ENCODE data around the gene SHANK1.

SHANK1 gene

DNA sequence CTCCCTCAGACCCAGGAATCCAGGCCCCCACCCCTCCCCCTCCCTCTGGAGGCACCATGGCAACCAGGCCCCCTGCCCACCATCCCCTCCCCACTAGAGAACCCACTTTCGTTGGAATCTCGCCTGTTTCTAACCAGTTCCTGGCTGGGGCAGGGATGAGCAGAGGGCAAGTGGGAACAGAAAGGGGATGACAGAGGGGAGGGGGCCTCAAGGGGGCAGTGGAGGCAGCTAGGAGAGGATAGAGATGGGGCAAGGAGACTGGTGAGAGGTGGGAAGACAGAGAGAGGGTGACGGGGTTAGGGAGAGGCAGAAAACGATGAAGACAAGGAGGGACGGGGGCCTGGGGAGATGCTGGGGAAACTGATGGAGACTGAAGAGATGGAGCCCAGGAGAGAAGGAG, 70.9 kb downstream of the SHANK1 start:
- no peak for DNase-seq (ENCODE audit: low read depth)
- TF ChIP-seq, protein P1, sequence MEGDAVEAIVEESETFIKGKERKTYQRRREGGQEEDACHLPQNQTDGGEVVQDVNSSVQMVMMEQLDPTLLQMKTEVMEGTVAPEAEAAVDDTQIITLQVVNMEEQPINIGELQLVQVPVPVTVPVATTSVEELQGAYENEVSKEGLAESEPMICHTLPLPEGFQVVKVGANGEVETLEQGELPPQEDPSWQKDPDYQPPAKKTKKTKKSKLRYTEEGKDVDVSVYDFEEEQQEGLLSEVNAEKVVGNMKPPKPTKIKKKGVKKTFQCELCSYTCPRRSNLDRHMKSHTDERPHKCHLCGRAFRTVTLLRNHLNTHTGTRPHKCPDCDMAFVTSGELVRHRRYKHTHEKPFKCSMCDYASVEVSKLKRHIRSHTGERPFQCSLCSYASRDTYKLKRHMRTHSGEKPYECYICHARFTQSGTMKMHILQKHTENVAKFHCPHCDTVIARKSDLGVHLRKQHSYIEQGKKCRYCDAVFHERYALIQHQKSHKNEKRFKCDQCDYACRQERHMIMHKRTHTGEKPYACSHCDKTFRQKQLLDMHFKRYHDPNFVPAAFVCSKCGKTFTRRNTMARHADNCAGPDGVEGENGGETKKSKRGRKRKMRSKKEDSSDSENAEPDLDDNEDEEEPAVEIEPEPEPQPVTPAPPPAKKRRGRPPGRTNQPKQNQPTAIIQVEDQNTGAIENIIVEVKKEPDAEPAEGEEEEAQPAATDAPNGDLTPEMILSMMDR (conservative IDR thresholded peaks at IDR 0.05; ENCODE audit: low read depth, low read length): no peak
- no peak overlapping the region for H3K4me3 ChIP-seq (ENCODE audit: low read depth, low read length)

DNA sequence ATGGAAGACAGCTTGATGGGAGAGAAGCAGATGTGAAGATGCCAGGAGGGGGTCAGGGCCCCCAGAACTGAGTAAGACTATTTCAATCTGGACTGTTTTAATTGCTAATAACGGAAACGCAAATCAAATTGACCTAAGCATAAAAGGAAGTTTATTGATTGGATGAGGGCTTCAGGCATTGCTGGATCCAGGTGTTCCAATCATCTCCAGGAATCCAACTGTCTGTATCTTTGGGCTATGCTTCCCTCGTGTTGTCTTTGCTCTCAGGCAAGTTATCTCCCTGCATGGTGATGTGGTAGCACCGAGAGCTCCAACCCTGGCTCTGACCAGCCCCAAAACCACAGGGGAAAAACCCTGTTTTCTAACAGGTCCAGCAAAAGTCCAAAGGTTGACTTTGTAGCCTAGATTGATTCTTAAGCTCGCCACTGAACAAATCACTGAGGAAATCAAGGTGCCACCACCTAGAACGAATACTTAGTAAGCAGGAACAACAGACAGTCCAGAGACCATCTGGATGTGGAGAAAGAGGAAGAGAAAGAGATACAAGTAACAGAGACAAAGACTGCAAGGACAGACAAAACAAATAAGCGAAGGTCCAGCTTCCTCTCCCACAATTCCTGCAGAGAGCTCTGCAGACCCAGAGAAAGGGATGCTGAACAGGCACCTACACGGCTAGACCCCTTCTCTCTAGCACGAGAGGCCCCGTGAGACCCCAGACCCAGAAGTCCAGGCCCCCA, 71.6 kb downstream of the SHANK1 start:
- no peak overlapping the region for H3K4me3 ChIP-seq (ENCODE audit: low read depth, low read length)
- no peak for DNase-seq (ENCODE audit: low read depth)
- TF ChIP-seq, protein P1 (conservative IDR thresholded peaks at IDR 0.05; ENCODE audit: low read depth, low read length): no peak

DNA sequence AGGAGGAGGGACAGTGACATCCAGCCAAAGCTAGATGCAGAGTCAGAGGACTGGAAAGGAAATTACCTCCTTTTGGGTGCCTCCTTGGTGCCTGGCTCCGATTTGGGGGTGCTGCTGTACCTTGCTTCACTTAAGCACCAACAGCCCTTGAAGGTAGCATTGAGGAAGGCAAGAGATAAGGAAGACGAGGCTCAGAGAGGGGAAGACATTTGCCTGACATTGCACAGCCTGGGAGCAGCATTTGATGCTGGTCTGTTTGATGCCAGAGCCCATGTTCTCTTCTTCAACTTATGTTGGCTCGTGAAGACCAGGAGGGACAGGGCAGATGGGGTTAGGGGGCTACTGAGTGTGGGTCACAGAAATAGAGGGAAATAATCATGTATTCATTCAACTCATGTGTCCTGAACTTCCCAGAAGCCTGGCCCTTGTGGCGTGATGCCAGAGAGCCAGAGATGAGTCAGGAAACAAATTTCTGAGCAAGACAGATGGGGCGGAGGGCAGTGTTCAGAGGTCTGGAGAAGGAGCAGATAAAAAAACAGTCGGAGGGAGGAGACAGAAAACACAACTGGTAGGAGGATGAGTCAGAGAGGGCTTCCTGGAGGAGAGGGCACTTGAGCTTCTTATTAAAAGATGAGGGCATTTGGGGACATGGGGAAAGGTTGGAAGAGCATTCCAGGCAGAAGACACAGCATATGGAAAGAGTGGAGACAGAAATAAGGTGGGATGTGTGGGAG, 73.4 kb downstream of the SHANK1 start:
- DNase-seq (ENCODE audit: low read depth): peak; percentile 44
- H3K4me3 ChIP-seq (ENCODE audit: low read depth, low read length): no peak overlapping the region
- TF ChIP-seq, protein P1 (conservative IDR thresholded peaks at IDR 0.05; ENCODE audit: low read depth, low read length): no peak

DNA sequence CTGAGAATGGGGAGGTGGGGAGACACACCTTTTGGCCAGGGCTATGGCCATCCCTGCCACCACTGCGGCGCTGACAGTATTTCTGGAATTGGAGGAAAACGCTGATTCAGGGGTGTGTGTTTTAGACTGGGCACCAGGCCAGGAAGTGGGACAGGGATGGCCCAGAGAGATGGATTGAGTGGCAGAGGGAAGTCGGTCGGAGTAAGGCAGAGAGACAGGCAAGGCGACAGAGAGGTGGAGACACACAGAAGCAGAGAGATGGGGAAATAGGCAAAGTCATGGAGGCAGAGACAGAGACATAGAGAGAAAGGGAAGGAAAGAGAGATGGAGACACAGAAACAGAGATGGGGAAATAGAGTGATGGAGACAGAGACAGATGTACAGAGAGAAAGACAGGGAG, 74.5 kb downstream of the SHANK1 start:
- no peak overlapping the region for H3K4me3 ChIP-seq (ENCODE audit: low read depth, low read length)
- DNase-seq (ENCODE audit: low read depth): no peak
- TF ChIP-seq, protein P1 (conservative IDR thresholded peaks at IDR 0.05; ENCODE audit: low read depth, low read length): no peak

DNA sequence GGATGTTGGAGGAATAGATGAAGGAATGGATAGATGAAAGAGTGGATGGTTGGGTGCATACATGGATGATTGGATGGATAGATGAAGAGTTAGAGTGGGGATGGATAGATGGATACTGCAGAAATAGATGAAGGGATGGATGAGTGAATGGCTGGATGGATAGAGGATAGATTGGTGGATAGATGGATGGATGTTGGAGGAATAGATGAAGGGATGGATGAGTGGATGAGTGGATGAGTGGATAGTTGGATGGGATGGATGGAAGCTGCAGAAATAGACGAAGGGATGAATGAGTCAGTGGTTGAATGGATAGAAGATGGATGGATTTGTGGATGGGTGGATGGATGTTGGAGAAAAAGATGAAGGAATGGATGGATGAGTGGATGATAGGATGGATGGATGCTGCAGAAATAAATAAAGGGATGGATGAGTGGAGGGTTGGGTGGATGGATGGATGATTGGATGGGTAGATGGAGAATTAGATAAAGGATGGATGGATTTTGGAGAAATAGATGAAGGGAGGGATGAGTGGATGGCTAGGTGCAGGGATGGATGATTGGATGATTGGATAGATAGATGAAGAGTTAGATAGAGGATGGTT, 75.2 kb downstream of the SHANK1 start:
- H3K4me3 ChIP-seq (ENCODE audit: low read depth, low read length): no peak overlapping the region
- no peak for DNase-seq (ENCODE audit: low read depth)
- TF ChIP-seq, protein P1 (conservative IDR thresholded peaks at IDR 0.05; ENCODE audit: low read depth, low read length): no peak

DNA sequence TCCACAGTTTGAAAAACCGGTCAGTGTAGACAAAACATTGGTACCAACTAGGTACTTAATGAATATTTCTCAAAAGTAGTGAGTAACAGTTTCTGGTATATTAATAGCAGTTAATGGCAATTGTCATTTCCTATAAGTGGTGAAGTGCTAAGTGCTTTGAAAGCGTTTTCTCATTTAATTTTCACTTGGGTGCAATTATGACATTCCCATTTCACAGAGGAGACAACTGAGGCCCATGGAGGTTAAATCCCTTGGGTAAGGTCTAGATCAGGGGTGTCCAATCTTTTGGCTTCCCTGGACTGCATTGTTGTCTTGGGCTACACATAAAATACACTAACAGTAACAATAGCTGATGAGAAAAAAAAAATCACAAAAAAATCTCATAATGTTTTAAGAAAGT, 79.2 kb downstream of the SHANK1 start:
- TF ChIP-seq, protein P1 (conservative IDR thresholded peaks at IDR 0.05; ENCODE audit: low read depth, low read length): no peak
- H3K4me3 ChIP-seq (ENCODE audit: low read depth, low read length): no peak overlapping the region
- DNase-seq (ENCODE audit: low read depth): no peak

All from choroid plexus epithelial cell (primary cell).